OCI-LY1 (cell line): ENCODE results near the gene HYDIN.

Experiments used
- CTCF ChIP-seq: fragments of 200-600 bp; sonication (generic), shearing (Covaris generic); IDR thresholded peaks from 2 replicates; pipeline ENCODE4 v1.5.1; 2017; ENCODE audit warnings: mild to moderate bottlenecking, antibody characterized with exemption, low read length, moderate library complexity, mixed read lengths
- EZH2 ChIP-seq: fragments of 200-600 bp; sonication (generic), shearing (Covaris generic); IDR thresholded peaks from 2 replicates; pipeline ENCODE4 v1.8.0; 2017; ENCODE audit warnings: borderline replicate concordance, mixed run types, mild to moderate bottlenecking, antibody characterized with exemption, low read length, moderate library complexity, mixed read lengths

- TF ChIP-seq CTCF (no peak), EZH2 (no peak)
Observed at GRCh38 chr16:70782237-70782636, 448.3 kb downstream of the HYDIN start.
